T-helper 2 cell treated with Interferon-gamma antibody and Interleukin-4, amounts not matched to agents 5 μg/mL and 100 μg/mL, for 36 hours (primary cell): ENCODE data around the gene TOP3B.
"Not testable (repeated sequence)": the region's sequence is repeated elsewhere in the genome, so short reads cannot be mapped to it uniquely, and the experiment has no call there.

Experiments
- DNase-seq: peaks from one replicate; pipeline ENCODE4 v3.0.0; 2021; ENCODE audit warnings: low spot score
- H3K27ac Mint-ChIP-seq: one replicate; pipeline ENCODE4 v1.8.0; 2021; ENCODE audit warnings: mild to moderate bottlenecking, mixed read lengths
- H3K27me3 Mint-ChIP-seq: one replicate; pipeline ENCODE4 v1.8.0; 2021; ENCODE audit warnings: low read depth, mixed read lengths
- H3K36me3 Mint-ChIP-seq: one replicate; pipeline ENCODE4 v1.8.0; 2021; ENCODE audit warnings: low read depth, mixed read lengths
- H3K4me1 Mint-ChIP-seq: one replicate; pipeline ENCODE4 v1.8.0; 2021; ENCODE audit warnings: low read depth, mixed read lengths
- H3K4me3 Mint-ChIP-seq: one replicate; pipeline ENCODE4 v1.8.0; 2022; ENCODE audit warnings: mild to moderate bottlenecking, moderate library complexity, mixed read lengths
- H3K9me3 Mint-ChIP-seq: one replicate; pipeline ENCODE4 v1.8.0; 2021; ENCODE audit warnings: mixed read lengths

The TOP3B gene

DNA sequence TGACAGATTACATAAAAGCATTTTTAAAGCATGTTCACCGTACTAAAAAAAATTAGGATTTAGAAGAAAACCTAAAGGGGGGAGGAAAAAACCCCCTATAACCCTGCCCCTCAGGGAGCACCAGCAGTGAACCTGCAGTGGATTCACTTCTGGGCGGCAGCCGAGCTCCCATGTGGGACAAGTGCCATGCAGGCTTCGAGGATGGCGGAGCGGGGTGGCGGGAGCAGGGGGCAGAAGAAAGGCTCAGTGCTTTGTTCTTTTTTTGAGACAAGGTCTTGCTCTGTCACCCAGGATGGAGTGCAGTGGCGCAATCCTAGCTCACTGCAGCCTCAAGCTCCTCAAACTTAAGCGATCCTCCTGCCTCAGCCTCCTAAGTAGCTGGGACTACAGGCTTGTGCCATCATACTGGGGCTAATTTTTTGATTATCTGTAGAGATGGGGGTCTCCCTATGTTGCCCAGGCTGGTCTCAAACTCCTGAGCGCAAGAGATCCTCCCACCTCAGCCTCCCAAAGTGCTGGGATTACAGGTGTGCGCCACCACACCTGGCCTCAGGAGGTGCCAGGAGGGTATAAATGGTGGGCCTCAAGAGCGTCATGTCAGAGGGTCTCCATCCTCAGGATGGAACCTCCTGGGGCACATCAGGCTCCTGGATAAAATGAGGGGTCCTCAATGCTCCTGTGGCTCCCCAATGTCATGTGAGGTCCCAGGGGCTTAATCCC is 64.0 kb downstream of the TOP3B start:
- H3K36me3 Mint-ChIP-seq = no peaks in the 10 kb centered on the region
- H3K4me3 Mint-ChIP-seq = no peak overlapping the region
- H3K9me3 Mint-ChIP-seq = no peaks in the 10 kb centered on the region
- no peaks in the 10 kb centered on the region for H3K27me3 Mint-ChIP-seq
- no peak overlapping the region for H3K27ac Mint-ChIP-seq
- H3K4me1 Mint-ChIP-seq = no peaks in the 10 kb centered on the region
- no peak for DNase-seq

DNA sequence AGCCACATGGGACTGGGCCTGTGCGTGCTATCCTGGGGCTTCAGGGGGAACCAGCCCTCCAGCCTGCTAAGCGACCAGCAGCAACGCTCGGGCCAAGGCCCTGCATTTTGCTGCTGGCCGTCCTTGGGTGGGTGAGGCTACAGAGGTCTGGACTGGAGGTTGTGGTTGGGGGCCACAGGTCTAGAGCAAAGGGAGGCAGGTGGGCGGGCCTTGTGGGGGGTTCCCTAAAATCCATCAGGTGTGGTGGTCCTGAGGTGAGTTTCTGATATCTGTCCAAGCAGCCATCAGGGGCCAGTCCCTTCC is 64.7 kb downstream of the TOP3B start:
- Mint-ChIP-seq H3K9me3 (no peaks in the 10 kb centered on the region), H3K27ac (no peak overlapping the region), H3K36me3 (no peaks in the 10 kb centered on the region), H3K27me3 (no peaks in the 10 kb centered on the region), H3K4me1 (no peaks in the 10 kb centered on the region), H3K4me3 (no peak overlapping the region)
- DNase-seq = no peak

DNA sequence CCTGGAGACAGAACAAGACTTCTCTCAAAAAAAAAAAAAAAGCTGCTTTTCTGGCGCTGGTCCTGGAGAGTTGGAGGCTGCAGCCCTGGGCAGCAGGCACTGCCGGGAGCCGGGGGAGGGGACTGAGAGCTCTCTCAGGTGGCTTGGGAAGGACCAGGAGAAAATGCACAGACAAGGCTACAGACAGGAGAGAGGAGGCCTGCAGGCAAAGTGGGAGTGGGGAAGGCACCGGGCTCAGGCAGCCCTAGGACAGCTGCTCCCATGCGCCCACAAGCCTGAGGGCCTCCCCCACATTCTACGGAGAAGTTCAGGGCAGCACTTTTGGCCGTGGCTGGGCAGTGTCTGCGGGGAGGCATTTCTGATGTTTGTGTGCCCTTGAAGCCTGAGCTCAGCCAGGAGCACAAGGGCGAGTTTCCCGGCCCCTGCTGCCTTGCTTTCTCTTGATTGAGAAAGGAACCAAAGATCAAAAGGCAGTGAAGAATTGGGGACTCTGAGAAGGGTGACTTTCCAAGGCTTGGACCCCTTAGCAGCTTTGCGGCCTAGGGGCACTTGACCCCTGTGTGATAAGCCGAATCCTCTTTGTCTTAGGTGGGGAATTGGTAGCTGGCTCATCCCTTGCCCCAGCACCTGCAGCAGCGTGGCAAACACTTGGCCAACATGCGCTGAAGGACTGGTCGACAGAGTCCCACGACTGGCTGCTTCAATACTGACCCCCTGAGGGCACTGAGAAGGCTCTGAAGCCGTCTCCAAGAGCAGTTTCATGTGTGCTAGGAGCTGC is 65.2 kb downstream of the TOP3B start:
- no peak overlapping the region for H3K27ac Mint-ChIP-seq
- no peak for DNase-seq

DNA sequence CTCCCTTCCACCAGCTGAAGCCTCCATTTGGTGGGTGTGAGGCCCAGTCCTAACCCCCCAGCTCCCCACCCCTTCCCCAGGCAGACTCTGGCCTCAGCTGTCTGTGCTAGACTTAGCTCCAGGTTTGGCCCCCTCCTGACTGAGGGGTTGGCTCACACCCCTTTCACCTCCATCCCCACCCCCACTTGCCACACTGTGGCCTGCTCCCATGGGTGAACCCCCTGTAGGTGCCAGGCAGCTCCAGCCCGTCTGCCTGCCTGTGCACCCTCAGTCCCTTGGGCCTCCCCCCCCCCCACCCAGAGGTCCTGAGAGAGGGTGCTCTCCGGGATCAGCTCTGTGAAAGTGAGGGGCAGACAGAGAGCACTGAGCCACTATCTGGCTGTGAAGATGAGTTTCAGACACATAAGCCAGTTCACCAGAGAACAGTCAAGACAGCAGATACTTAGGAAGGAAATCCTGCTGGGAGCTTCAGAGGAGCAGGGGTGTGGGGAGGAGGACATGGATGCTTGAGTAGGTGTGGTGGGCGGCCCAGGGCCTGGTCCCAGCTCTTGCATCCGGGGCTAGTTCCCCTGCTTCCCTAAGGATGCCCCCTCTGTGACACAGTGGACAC is 66.2 kb downstream of the TOP3B start:
- Mint-ChIP-seq H3K4me3 (no peak overlapping the region), H3K27ac (no peak overlapping the region), H3K9me3 (no peaks in the 10 kb centered on the region), H3K27me3 (no peaks in the 10 kb centered on the region), H3K4me1 (no peaks in the 10 kb centered on the region), H3K36me3 (no peaks in the 10 kb centered on the region)
- no peak for DNase-seq

More for the DNA sequence above, 65.2 kb downstream of the TOP3B start:
- Mint-ChIP-seq H3K36me3 (no peaks in the 10 kb centered on the region), H3K4me1 (no peaks in the 10 kb centered on the region), H3K9me3 (no peaks in the 10 kb centered on the region), H3K27me3 (no peaks in the 10 kb centered on the region), H3K4me3 (no peak overlapping the region)

GRCh38 chr22:21915624-21916308 is 66.8 kb downstream of the TOP3B start:
- Mint-ChIP-seq H3K27ac (no peak overlapping the region), H3K4me3 (no peak overlapping the region), H3K27me3 (no peaks in the 10 kb centered on the region)

DNA sequence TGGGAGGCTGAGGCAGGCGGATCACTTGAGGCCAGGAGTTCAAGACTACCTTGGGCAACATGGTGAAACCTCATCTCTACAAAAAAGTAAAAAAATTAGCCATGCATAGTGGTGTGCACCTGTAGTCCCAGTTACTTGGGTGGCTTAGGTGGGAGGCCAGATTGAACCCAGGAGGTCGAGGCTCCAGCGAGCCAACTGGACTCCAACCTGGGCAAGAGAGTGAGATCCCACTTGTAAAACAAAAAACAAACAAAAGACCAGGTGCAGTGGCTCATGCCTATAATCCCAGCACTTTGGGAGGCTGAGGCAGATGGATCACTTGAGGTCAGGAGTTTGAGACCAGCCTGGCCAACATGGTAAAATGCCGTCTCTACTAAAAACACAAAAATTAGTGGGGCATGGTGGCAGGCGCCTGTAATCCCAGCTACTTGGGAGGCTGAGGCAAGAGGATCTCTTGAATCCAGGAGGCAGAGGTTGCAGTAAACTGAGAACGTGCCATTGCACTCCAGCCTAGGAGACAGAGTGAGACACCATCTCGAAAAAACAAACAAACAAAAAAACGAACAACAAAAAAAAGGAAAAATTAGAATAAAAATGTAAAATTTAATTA is 68.4 kb downstream of the TOP3B start:
- not testable (repeated sequence) for H3K36me3 Mint-ChIP-seq, H3K4me3 Mint-ChIP-seq, H3K9me3 Mint-ChIP-seq, H3K4me1 Mint-ChIP-seq, H3K27me3 Mint-ChIP-seq, DNase-seq, H3K27ac Mint-ChIP-seq

More at GRCh38 chr22:21915624-21916308, 66.8 kb downstream of the TOP3B start:
- DNase-seq = no peak
- Mint-ChIP-seq H3K4me1 (no peaks in the 10 kb centered on the region), H3K36me3 (no peaks in the 10 kb centered on the region), H3K9me3 (no peaks in the 10 kb centered on the region)

- DNase-seq, H3K27ac Mint-ChIP-seq, H3K36me3 Mint-ChIP-seq, H3K27me3 Mint-ChIP-seq, H3K9me3 Mint-ChIP-seq, H3K4me3 Mint-ChIP-seq, H3K4me1 Mint-ChIP-seq: not testable (repeated sequence)
Observed at GRCh38 chr22:21910367-21910766, 72.2 kb downstream of the TOP3B start.

DNA sequence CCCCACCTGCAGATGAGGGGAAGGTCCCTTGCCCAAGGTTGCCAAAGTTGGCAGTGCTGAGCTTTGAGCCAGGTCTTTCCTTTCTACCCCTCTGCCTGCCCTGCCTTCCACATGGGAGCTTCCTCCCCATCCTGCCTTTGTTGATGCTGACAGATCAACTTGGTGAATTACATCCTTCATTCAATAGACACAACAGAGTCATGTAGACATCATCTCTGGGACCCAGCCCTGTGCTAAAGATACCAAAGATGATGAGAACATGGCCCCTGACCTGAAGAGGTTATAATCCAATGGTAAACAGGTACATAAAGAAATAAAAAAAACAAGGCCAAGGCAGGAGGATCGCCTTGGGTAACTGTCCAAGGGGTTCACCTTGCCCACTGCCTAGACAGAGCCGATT is 72.7 kb downstream of the TOP3B start:
- H3K4me1 Mint-ChIP-seq = peaks cover 4% of the 10 kb centered on the region
- no peaks in the 10 kb centered on the region for H3K36me3 Mint-ChIP-seq
- no peak for DNase-seq
- no peak overlapping the region for H3K27ac Mint-ChIP-seq
- H3K27me3 Mint-ChIP-seq = no peaks in the 10 kb centered on the region
- H3K4me3 Mint-ChIP-seq = no peak overlapping the region
- H3K9me3 Mint-ChIP-seq = no peaks in the 10 kb centered on the region

GRCh38 chr22:21907638-21908522 is 74.7 kb downstream of the TOP3B start:
- H3K36me3 Mint-ChIP-seq = no peaks in the 10 kb centered on the region

More at GRCh38 chr22:21907638-21908522, 74.7 kb downstream of the TOP3B start:
- no peaks in the 10 kb centered on the region for H3K27me3 Mint-ChIP-seq
- H3K9me3 Mint-ChIP-seq = no peaks in the 10 kb centered on the region
- H3K27ac Mint-ChIP-seq = no peak overlapping the region
- H3K4me3 Mint-ChIP-seq = no peak overlapping the region
- H3K4me1 Mint-ChIP-seq = peaks cover 4% of the 10 kb centered on the region
- no peak for DNase-seq
